GM06990 (cell line): ENCODE results near the gene GPR173.

Source experiments
- DNase-seq: peaks from one replicate; pipeline ENCODE4 v3.0.0-alpha.2; 2011; ENCODE audit not compliant: insufficient read length; ENCODE audit errors: extremely low read depth
- H3K27me3 ChIP-seq: replicated peaks from 2 replicates; pipeline ENCODE4 v1.6.0; 2011; ENCODE audit warnings: low read length; ENCODE audit not compliant: control insufficient read depth, insufficient read depth
- H3K36me3 ChIP-seq: 2 replicates; pipeline ENCODE4 v1.5.1; 2011; ENCODE audit warnings: low read length; ENCODE audit not compliant: control insufficient read depth, insufficient read depth
- H3K4me3 ChIP-seq: replicated peaks from 2 replicates; pipeline ENCODE4 v1.5.1; 2011; ENCODE audit warnings: low read depth, mild to moderate bottlenecking, control low read depth, low read length
- CTCF ChIP-seq: IDR thresholded peaks from 2 replicates; pipeline ENCODE4 v1.5.1; 2011; ENCODE audit warnings: low read length, control low read depth, mild to moderate bottlenecking, inconsistent platforms; ENCODE audit not compliant: insufficient read depth, poor library complexity, severe bottlenecking

The GPR173 gene

GRCh38 chrX:53004811-53005210 lies 43.8 kb upstream of the GPR173 start:
- H3K36me3 ChIP-seq = no peaks in the 10 kb centered on the region
- TF ChIP-seq CTCF = no peak
- H3K4me3 ChIP-seq = no peak overlapping the region
- no peak for DNase-seq
- no peaks in the 10 kb centered on the region for H3K27me3 ChIP-seq

- no peak for TF ChIP-seq CTCF
Measured at GRCh38 chrX:53005327-53005726, 43.3 kb upstream of the GPR173 start.

GRCh38 chrX:53009032-53009431 lies 39.6 kb upstream of the GPR173 start:
- no peaks in the 10 kb centered on the region for H3K36me3 ChIP-seq
- no peaks in the 10 kb centered on the region for H3K27me3 ChIP-seq
- TF ChIP-seq CTCF = no peak
- DNase-seq = no peak
- H3K4me3 ChIP-seq = no peak overlapping the region

More at GRCh38 chrX:53005327-53005726, 43.3 kb upstream of the GPR173 start:
- H3K27me3 ChIP-seq = no peaks in the 10 kb centered on the region
- H3K36me3 ChIP-seq = no peaks in the 10 kb centered on the region
- DNase-seq = no peak
- H3K4me3 ChIP-seq = no peak overlapping the region

GRCh38 chrX:53013291-53013690 lies 35.3 kb upstream of the GPR173 start:
- Histone ChIP-seq H3K27me3 (no peaks in the 10 kb centered on the region), H3K36me3 (no peaks in the 10 kb centered on the region), H3K4me3 (no peak overlapping the region)
- TF ChIP-seq CTCF = no peak
- DNase-seq = no peak

- no peak for TF ChIP-seq CTCF
- no peak for DNase-seq
Measured at GRCh38 chrX:53018627-53019026, 30.0 kb upstream of the GPR173 start.

GRCh38 chrX:53022381-53022780 lies 26.2 kb upstream of the GPR173 start:
- DNase-seq = no peak
- Histone ChIP-seq H3K36me3 (no peaks in the 10 kb centered on the region), H3K4me3 (no peak overlapping the region), H3K27me3 (no peaks in the 10 kb centered on the region)
- no peak for TF ChIP-seq CTCF

More at GRCh38 chrX:53018627-53019026, 30.0 kb upstream of the GPR173 start:
- Histone ChIP-seq H3K4me3 (no peak overlapping the region), H3K27me3 (no peaks in the 10 kb centered on the region), H3K36me3 (no peaks in the 10 kb centered on the region)
